T follicular helper cell (primary cell): ENCODE data around the gene PGP.
"Not testable (repeated sequence)": the region's sequence is repeated elsewhere in the genome, so short reads cannot be mapped to it uniquely, and the experiment has no call there.

Experiments
- DNase-seq: peaks from one replicate; pipeline ENCODE4 v3.0.0-alpha.2; 2020; ENCODE audit warnings: low read depth
- total RNA-seq, 2 experiments: gene quantifications; one replicate each; lab custom pipeline; 2026; lab: John Stamatoyannopoulos, UW

PGP gene
- 19.9 to 39.7 reads per million in 2 experiments for total RNA-seq

GRCh38 chr16:2214719-2214968, at the start of gene PGP:
TSS of gene PGP (minus strand) at chr16:2214840. CDS start at chr16:2214777, 63 bp downstream.
- DNase-seq = no peak

- DNase-seq = not testable (repeated sequence)
Measured at GRCh38 chr16:2263026-2263425, 48.4 kb upstream of the PGP start.

GRCh38 chr16:2260250-2260649, 45.6 kb upstream of the PGP start:
- no peak for DNase-seq

- not testable (repeated sequence) for DNase-seq
Measured at GRCh38 chr16:2258530-2258929, 43.9 kb upstream of the PGP start.

- no peak for DNase-seq
Measured at GRCh38 chr16:2257726-2258125, 43.1 kb upstream of the PGP start.

- no peak for DNase-seq
Measured at GRCh38 chr16:2256531-2257140, 42.0 kb upstream of the PGP start.

GRCh38 chr16:2253293-2253692, 38.7 kb upstream of the PGP start:
- no peak for DNase-seq

- DNase-seq = no peak
Measured at GRCh38 chr16:2252806-2253148, 38.1 kb upstream of the PGP start.

GRCh38 chr16:2251296-2252111, 36.9 kb upstream of the PGP start, which contains the start of gene ECI1:
TSS of gene ECI1 (minus strand) at chr16:2251587. CDS start at chr16:2251566, 21 bp downstream.
- DNase-seq = peak; percentile 46

GRCh38 chr16:2250652-2251295, 36.1 kb upstream of the PGP start:
- DNase-seq = peak; percentile 32

- DNase-seq = no peak
Measured at GRCh38 chr16:2246301-2246885, 31.8 kb upstream of the PGP start.

- DNase-seq = no peak
Measured at GRCh38 chr16:2244926-2245795, 30.5 kb upstream of the PGP start.

GRCh38 chr16:2244301-2244700, 29.7 kb upstream of the PGP start:
- no peak for DNase-seq

- no peak for DNase-seq
Measured at GRCh38 chr16:2243781-2244180, 29.1 kb upstream of the PGP start.

- DNase-seq = no peak
Measured at GRCh38 chr16:2243031-2243528, 28.4 kb upstream of the PGP start.

GRCh38 chr16:2242598-2242997, 28.0 kb upstream of the PGP start:
- no peak for DNase-seq

- not testable (repeated sequence) for DNase-seq
Measured at GRCh38 chr16:2240331-2240730, 25.7 kb upstream of the PGP start.

- no peak for DNase-seq
Measured at GRCh38 chr16:2238838-2239675, 24.4 kb upstream of the PGP start.

GRCh38 chr16:2238150-2238837, 23.7 kb upstream of the PGP start:
- no peak for DNase-seq

GRCh38 chr16:2237493-2238149, 23.0 kb upstream of the PGP start:
- no peak for DNase-seq
